HG03558 (cell line): Measurements from ENCODE around the gene SAMD13.

Experiments
- ATAC-seq: cut with Tn5 transposase; IDR thresholded peaks from one replicate; pipeline ENCODE4 v1.9.1; 2021; ENCODE audit warnings: moderate number of reproducible peaks; ENCODE audit not compliant: unreplicated experiment; ENCODE audit errors: extremely low read depth

The SAMD13 gene

DNA sequence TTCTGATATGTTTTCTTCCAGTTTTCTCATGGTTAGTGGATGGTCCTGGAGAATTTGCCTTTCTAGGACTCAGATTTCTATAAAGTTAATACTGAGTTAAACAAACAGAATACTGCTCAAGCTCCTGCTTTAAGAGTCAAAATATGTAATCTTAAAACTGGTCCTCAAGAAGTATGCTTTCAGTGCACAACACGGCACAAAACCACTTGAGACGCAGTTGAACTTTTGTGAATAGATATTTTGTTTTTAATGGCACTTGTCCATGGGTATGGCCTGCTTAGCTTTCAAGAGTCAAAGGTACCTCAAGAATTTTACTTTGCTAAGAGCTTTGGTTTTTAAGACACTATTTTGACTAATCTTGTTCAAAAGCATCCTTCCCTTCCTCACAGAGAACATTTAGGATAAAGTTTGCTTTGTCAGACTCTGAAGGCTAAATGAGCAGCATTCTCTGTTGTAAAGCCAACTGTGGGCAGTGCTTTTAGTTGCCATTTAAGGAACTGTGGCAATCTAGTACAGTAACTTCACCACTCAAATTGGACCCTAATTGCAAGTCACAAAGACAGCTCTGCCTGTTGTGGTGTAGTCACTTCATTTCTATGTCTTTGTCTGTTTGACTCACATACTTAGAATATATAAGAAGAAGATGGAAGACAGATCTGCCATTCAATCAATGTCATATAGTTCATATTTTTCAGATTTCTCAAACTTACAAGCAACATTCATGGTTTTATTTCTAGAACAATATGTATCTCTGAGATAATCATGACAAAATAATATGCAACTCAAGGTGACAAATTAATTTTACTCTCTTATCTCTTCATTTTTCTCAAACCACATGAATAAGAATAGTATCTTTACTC lies 28.8 kb downstream of the SAMD13 start:
- ATAC-seq, result no peak

DNA sequence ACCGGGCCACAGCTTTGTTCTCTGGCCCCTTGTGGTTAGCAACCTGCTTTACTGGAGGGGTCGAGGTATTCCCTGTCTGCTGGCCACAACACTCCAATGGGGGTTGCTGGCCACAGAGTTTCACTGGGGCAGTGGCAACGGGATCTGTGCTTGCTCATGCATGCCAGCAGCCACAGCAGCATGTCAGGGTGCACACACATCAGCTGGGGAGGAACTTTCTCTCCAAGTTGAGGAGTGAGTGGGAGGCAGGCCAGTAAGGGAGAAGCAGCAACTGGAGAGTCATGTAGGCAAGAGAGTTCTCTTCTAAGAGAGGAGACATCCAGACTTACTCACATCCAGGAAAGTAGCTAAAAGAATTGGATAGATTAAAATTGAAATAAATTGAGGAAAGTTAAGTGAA lies 38.0 kb downstream of the SAMD13 start:
- no peak for ATAC-seq

- no peak for ATAC-seq
Measured at GRCh38 chr1:84344286-84344685, 42.8 kb downstream of the SAMD13 start.

DNA sequence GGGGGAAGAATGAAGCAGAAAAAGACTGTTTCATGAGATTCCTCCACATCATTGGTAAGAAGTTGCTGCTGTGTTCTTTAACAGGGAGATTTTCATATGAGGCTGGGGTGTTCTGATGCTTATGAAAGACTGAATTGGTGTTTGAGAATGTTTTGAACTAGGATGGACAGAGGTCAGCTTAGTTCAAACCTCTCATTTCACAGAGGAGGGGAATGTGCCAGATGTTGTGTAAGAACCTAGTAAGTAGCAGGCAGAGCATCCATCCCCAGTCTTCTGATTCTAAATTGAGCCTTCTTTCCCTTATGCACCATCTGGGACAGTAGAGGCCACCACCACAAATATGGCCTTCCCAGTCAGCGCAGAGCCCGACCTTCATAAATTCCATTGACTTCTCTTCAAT lies 43.7 kb downstream of the SAMD13 start:
- ATAC-seq, result no peak

- no peak for ATAC-seq
Measured at GRCh38 chr1:84347271-84347931, 45.9 kb downstream of the SAMD13 start.

GRCh38 chr1:84347932-84348555 lies 46.5 kb downstream of the SAMD13 start:
- ATAC-seq, result no peak

- ATAC-seq, result no peak
Measured at GRCh38 chr1:84348759-84349158, 47.3 kb downstream of the SAMD13 start.

- ATAC-seq, result no peak
Measured at GRCh38 chr1:84350104-84350503, 48.6 kb downstream of the SAMD13 start.

DNA sequence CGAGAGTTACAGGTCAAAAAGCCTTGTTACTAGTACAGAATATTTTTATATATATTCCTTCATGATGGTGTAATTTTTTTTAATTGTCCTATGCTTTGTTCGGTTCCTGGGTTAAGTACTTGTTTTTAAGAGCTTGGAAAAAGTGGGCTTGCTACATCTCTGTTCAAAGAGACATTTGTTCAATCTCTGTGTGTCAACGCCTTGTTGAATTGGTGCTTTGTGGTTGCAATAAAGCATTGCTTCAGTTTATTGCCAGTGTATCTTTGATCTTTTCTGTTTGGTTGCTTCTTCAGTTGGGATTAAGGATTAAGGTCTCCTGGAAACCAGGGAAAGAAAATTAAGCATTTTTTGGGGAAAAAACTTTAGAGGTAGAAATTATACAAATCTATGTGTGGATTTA lies 49.0 kb downstream of the SAMD13 start:
- ATAC-seq, result no peak

DNA sequence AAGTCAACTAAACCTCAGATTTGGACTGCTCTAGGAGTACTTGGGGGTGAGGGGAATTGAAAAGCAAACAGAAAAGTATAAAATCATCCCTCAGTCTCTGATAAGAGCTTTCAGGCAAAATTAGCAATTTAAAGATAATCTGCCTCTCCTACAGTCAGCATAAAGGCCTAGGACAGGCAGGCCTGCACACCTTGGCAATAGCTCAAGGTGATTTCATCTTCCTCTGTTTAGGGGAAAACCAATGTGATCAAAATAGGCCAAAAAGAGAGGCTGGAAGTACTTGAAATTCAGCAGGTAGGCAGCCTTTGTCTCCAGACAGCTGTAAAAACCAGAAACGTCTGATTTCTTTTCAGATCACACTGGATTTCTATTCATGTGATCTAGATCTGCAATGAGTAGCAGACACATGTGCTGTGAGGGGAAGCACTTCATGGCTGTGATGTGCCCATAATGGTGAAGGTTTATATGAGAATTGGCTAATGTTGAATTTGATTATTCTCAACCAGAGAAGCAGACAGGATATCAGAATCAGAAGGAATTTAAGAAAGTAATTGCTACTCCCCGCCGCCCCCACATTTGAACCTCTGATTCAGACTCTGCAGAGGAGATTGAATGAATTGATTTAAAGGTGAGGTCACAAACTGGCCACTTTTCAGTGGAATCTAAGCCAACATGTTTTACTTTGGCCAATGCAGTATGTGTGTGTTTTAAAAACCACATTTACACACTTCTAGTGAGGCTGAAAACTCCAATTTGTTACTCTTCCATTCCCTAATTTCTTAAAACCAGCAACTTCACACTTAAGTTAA lies 51.0 kb downstream of the SAMD13 start:
- ATAC-seq, result no peak

- no peak for ATAC-seq
Measured at GRCh38 chr1:84353695-84354094, 52.2 kb downstream of the SAMD13 start.

GRCh38 chr1:84355556-84355955 lies 54.0 kb downstream of the SAMD13 start:
- ATAC-seq, result no peak

GRCh38 chr1:84356881-84357280 lies 55.4 kb downstream of the SAMD13 start:
- ATAC-seq, result no peak

DNA sequence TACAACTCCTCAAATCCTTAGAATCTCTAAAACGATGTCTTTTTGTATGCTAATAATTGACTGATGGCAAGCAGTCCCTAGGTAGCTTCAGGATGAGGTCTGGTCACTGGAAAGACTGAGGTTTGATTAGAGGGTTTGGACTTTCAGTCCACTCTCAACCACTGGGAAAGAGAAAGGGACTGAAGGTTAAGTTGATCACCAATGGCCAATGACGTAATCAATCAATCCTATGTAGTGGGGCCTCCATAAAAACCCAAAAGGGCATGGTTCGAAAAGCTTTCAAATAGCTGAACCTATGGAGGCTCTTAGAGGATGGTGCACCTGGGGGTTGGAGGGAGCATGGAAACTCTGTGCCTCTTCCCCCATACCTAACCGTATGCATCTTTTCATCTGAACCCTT lies 57.2 kb downstream of the SAMD13 start:
- ATAC-seq, result no peak

DNA sequence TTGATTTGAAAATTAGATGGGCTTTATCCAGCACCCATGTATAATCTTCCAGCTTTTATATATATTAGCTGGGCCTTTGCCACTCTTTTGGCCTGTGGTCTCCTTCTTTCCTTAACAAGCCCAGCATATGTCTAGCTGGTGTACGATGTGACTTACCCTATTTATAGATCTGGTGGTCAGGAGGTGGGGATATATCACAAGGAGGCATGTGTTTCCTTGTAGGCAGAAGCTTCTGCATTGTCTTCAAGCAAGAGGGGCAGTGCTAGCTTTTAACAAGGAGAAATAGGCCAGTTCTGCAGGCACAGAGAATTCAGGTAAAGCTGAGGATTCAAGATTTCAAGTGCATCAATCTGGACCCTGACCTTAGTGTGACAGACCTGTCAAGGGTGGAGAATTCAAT lies 58.8 kb downstream of the SAMD13 start:
- ATAC-seq, result no peak

DNA sequence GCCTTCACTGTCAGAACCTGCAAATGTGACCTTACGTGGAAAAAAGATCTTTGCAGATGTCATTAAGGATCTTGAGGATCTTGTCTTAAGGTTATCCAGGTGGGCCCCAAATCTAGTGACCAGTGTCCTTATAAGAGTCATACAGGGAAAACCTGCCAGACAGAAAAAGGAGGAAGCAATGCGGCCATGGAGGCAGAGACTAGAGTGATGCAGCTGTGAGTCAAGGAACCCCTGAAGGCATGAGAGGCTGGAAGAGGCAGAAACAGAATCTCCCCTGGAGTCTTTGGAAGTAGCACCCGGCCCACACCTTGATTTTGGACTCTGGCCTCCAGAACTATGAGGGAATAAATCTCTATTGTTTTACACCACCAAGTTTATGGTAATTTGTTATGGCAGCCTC lies 60.3 kb downstream of the SAMD13 start:
- no peak for ATAC-seq

DNA sequence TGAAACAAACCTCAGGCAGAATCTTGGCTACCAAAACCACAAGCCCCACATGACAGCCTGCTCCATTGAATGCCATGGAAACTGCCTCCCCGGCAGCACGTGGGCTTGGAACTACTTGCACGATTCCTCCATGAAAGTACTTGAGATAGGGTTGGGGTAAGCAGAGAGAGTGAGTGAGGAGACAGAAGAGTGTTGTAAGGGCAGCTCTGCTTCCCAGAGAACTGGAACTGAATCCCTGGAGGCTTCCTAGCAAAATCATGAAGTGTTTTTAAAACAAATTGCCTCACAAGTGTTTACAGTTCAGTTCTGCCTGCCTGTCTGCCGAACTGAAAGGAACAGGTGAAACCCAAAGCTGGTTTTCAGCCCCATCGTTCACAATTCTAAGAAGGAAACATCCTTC lies 61.5 kb downstream of the SAMD13 start:
- no peak for ATAC-seq

DNA sequence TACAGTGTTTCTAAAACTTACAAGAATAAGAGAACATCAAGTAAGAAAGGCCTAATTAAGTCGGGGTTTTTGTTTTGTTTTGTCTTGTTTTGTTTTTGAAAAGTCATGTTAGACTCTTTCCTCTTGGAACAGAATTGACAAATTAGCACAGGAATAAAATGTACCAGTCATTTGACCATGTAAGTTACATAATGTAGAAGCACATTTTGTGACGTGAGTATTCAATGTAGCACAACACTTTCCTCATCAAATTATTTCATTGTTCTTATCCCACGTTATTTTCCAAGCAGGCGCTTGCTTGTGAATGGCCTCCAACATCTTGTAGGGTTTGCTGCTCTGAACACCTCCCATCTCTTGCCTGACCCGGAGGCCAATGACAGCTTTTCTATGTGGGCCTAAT lies 62.1 kb downstream of the SAMD13 start:
- no peak for ATAC-seq

DNA sequence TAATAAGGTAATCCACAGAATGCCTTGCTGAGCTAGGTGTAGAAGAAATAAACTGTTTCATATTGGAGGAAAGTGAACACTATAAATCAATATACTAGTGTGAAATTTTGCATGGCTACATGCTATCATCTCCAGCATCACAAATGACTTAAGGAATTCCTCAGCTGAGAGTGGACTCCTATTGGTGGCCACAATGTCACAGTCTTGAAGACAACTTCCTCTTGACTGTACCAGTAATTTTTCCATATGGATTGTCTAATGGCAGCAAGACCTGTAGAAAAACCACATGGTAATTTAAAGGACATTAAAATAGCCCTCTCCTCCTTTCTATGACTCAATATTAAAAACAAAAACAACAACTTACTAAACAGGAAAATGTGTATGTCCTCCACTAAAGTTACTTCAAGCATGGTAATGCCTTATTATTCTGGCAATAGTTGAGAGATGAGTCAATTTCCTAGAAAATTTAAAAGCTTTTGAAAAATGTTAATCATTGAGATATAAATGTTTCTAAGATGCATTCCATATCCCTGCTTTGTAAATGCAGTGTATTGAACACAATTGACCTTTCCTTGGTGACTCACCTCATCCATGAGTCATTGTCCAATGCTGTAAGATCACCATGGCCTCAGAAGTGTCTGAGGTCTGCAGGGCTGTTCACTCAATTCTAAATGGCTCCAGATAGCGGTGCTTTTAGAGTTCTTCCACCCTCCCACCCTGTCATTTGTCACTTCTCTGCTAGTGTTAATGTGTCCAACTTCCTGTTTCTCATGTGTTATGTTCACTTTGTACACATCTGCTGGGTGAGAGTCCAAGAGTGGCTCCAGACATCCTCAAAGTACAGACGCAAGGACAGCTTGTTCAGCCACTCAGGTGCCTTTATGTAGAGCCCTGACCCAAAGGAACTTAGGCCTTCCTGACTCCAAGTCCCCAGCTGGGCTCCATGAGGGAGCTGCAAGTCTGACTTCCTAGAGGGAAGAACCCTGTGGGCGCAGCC lies 64.0 kb downstream of the SAMD13 start:
- no peak for ATAC-seq
